ENCODE data around the gene CNTNAP2. TPM values are rescaled to one million over a fixed set of nuclear protein-coding genes. Genes with fewer than 3 reads are reported as not detected.

The CNTNAP2 gene
- total and polyA plus RNA-seq, 2 of the 8 experiments (the other 6 are each of a cell fraction or from before 2014, with no cell fraction given), result 27.9 to 71.0 TPM

DNA sequence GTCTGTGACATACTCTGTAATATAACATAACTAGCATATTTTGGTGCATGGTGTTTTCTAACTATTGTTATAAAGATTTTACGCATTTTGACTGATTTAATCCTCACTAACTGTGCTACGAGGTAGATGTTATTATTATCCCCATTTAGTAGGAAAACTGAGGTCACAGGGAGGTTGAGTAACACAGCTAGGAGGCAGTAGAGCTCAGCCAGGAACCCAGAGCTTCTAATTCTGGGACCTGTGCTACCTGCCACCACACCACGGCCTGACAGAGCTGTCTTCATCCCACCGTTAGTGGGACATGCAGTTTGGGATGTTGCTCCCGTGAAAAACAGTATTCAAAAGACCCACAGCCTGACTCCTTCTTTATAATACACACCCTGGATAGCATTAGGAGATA, 962.5 kb downstream of the CNTNAP2 start:
- no peak overlapping the region for H3K4me3 ChIP-seq (ENCODE audit: extremely low read depth in 1 of 4, insufficient read depth in 2 of 4, low read depth in 3 of 4, low read length in 4 of 4)
- TF ChIP-seq RAD21 (IDR thresholded peaks at IDR 0.05 in 1 of 2, conservative IDR thresholded peaks at IDR 0.05 in 1 of 2; ENCODE audit: low read depth in 2 of 2, low read length in 2 of 2) (peak; percentile 51 to 59), CTCF (IDR thresholded peaks at IDR 0.05; ENCODE audit: control extremely low read depth in 1 of 3, insufficient read depth in 1 of 3, low read depth in 1 of 3, low read length in 3 of 3) (peak in 2 of 3 experiments; percentile 19 to 43; a peak in 1 of 4 replicates), SP1 (IDR thresholded peaks at IDR 0.05; ENCODE audit: low read depth, low read length) (no peak)
- H3K23me2 ChIP-seq (ENCODE audit: low read depth, low read length), result no peaks in the 10 kb centered on the region
- H2AK5ac ChIP-seq (ENCODE audit: low read depth, low read length), result no peak overlapping the region
- no peaks in the 10 kb centered on the region for H3K27me3 ChIP-seq (replicated peaks in 1 of 4; ENCODE audit: control insufficient read depth in 3 of 4, extremely low read depth in 1 of 4, insufficient read depth in 3 of 4, low read length in 3 of 4)
- no peak overlapping the region for H3K18ac ChIP-seq (ENCODE audit: extremely low read depth, low read length)
- no peak overlapping the region for H2BK12ac ChIP-seq (ENCODE audit: low read depth, low read length)
- FAIRE-seq, result no peak
- H3K79me2 ChIP-seq (ENCODE audit: control insufficient read depth in 1 of 2, insufficient read depth in 2 of 2, low read length in 2 of 2), result no peaks in the 10 kb centered on the region
- no peak overlapping the region for H4K8ac ChIP-seq (ENCODE audit: extremely low read depth, insufficient read depth, low read length)
- H3K4ac ChIP-seq (replicated peaks; ENCODE audit: insufficient read length, low read depth, low read length), result no peak overlapping the region
- H2AFZ ChIP-seq (ENCODE audit: low read length), result no peak overlapping the region
- no peaks in the 10 kb centered on the region for H3K9me3 ChIP-seq (ENCODE audit: insufficient read depth in 2 of 2, low read depth in 1 of 2, low read length in 1 of 2)
- H3K79me1 ChIP-seq (ENCODE audit: low read depth, low read length), result no peaks in the 10 kb centered on the region
- H3K23ac ChIP-seq (ENCODE audit: insufficient read length), result no peak overlapping the region
- no peak overlapping the region for H3K14ac ChIP-seq (ENCODE audit: insufficient read length)
- DNase-seq (ENCODE audit: low read depth in 1 of 2, low spot score in 2 of 2), result no peak
- no peak overlapping the region for H4K91ac ChIP-seq (replicated peaks; ENCODE audit: insufficient read length, low read length)
- H3K4me2 ChIP-seq (ENCODE audit: insufficient read depth in 1 of 2, low read depth in 2 of 2, low read length in 2 of 2), result no peak overlapping the region
- no peak overlapping the region for H3K27ac ChIP-seq (ENCODE audit: low read depth, low read length)
- H3K36me3 ChIP-seq (ENCODE audit: control insufficient read depth in 2 of 4, insufficient read depth in 4 of 4, low read length in 3 of 4), result no peaks in the 10 kb centered on the region
- H3K4me1 ChIP-seq (replicated peaks in 1 of 4; ENCODE audit: control insufficient read depth in 3 of 4, insufficient read depth in 4 of 4, low read length in 3 of 4), result no peaks in the 10 kb centered on the region
- no peaks in the 10 kb centered on the region for H4K20me1 ChIP-seq (replicated peaks in 1 of 2; ENCODE audit: control insufficient read depth in 1 of 2, insufficient read depth in 2 of 2, low read length in 2 of 2)
- H3K9ac ChIP-seq (replicated peaks in 1 of 4; ENCODE audit: extremely low read depth in 1 of 4, low read depth in 3 of 4, low read length in 3 of 4), result no peak overlapping the region
- H3K56ac ChIP-seq (replicated peaks; ENCODE audit: insufficient read length, low read depth, low read length), result no peak overlapping the region
- H2BK15ac ChIP-seq (ENCODE audit: low read length), result no peak overlapping the region
- POLR2A ChIA-PET (ENCODE audit: partially characterized antibody), result no interaction called here
- no peak overlapping the region for H2BK120ac ChIP-seq (replicated peaks; ENCODE audit: low read depth, low read length)
- no peak overlapping the region for H4K5ac ChIP-seq (ENCODE audit: insufficient read length, low read depth, low read length)
- no peak overlapping the region for H2BK20ac ChIP-seq (ENCODE audit: low read length)
- no peak overlapping the region for H2BK5ac ChIP-seq (ENCODE audit: low read depth, low read length)
- 89% methylated on average over 5 of the region's 5 CpGs; no CpG with 5 or more reads in 1 of the 2 experiments for WGBS, 2 experiments (ENCODE audit: extremely low coverage in 1 of 2, insufficient coverage in 1 of 2, insufficient read length in 1 of 2, insufficient replicate concordance in 2 of 2, low coverage in 1 of 2, low lambda C conversion rate in 2 of 2, missing lambda C conversion rate in 1 of 2)
- CTCF ChIA-PET (ENCODE audit: partially characterized antibody), result interaction anchor here (0.9 to 1.9 kb wide), 3 partner anchors 19 to 171 kb away, joined by 3 to 4 read pairs (median 4); no protein-coding TSS in a partner anchor
